Stimulated activated CD8-positive, alpha-beta memory T cell treated with anti-CD3 and anti-CD28 coated beads, Interleukin-4, amount 100 ng/mL, for 1 hour (primary cell): ENCODE data around the gene TBCD.

Source experiments
- DNase-seq, 2 donors: peaks; one replicate each; pipeline ENCODE4 v3.0.0-alpha.2; 2020; ENCODE audit warnings: low read depth in 2 of 2, low spot score in 1 of 2

The TBCD gene

GRCh38 chr17:82900741-82901140 lies 148.9 kb downstream of the TBCD start:
- DNase-seq = no peak

GRCh38 chr17:82901356-82901755 lies 149.5 kb downstream of the TBCD start:
- DNase-seq = no peak

- no peak for DNase-seq
These were observed 150.0 kb downstream of the TBCD start for GRCh38 chr17:82901856-82902255.

- no peak for DNase-seq
These were observed 151.4 kb downstream of the TBCD start for GRCh38 chr17:82902972-82903874.

- DNase-seq = no peak
These were observed 153.3 kb downstream of the TBCD start for GRCh38 chr17:82905130-82905529.

GRCh38 chr17:82907797-82908542 lies 156.1 kb downstream of the TBCD start:
- no peak for DNase-seq

- no peak for DNase-seq
These were observed 156.8 kb downstream of the TBCD start for GRCh38 chr17:82908543-82909160.

- peak in 1 of 2 donors; percentile 25 for DNase-seq
These were observed 157.5 kb downstream of the TBCD start for GRCh38 chr17:82909322-82909904.

GRCh38 chr17:82910041-82910481 lies 158.2 kb downstream of the TBCD start:
- DNase-seq = no peak

GRCh38 chr17:82910770-82911169 lies 158.9 kb downstream of the TBCD start:
- no peak for DNase-seq

GRCh38 chr17:82911822-82912221 lies 160.0 kb downstream of the TBCD start:
- DNase-seq = no peak

GRCh38 chr17:82912484-82913089 lies 160.7 kb downstream of the TBCD start:
- no peak for DNase-seq

GRCh38 chr17:82913304-82914043 lies 161.6 kb downstream of the TBCD start:
- no peak for DNase-seq

GRCh38 chr17:82914375-82914774 lies 162.5 kb downstream of the TBCD start:
- DNase-seq = no peak

- no peak for DNase-seq
These were observed 163.3 kb downstream of the TBCD start for GRCh38 chr17:82915010-82915756.

- no peak for DNase-seq
These were observed 163.8 kb downstream of the TBCD start for GRCh38 chr17:82915757-82916027.

- peak in 1 of 2 donors; percentile 16 for DNase-seq
These were observed 166.0 kb downstream of the TBCD start for GRCh38 chr17:82917699-82918345.

- DNase-seq = no peak
These were observed 166.6 kb downstream of the TBCD start for GRCh38 chr17:82918508-82918907.

GRCh38 chr17:82920150-82920549 lies 168.3 kb downstream of the TBCD start:
- DNase-seq = no peak
